MCF 10A (cell line): ENCODE results near the gene ALS2CL. TPM values are rescaled to one million over a fixed set of nuclear protein-coding genes. Genes with fewer than 3 reads are reported as not detected.

ENCODE experiments used
- BruUV-seq: library from RNA; stranded (reverse); fragments of 400-500 nt; replicated peaks from 2 replicates; lab custom pipeline; 2021; lab: Mats Ljungman, UMichigan
- CTCF ChIA-PET: fragments of 300-600 bp; sonication (Branson Sonifier 250); formaldehyde crosslinking; extraction: SDS; loops from one replicate; lab custom pipeline; 2021; ENCODE audit warnings: antibody characterized with exemption, inconsistent platforms; lab: Yijun Ruan, JAX
- POLR2A ChIA-PET: fragments of 300-600, 350-650 bp; sonication (Branson Sonifier 250); formaldehyde crosslinking; extraction: SDS; loops from one replicate; lab custom pipeline; 2020; ENCODE audit warnings: antibody characterized with exemption, inconsistent platforms; lab: Yijun Ruan, JAX
- DNase-seq: peaks from one replicate; pipeline ENCODE4 v3.0.0-alpha.2; 2018; ENCODE audit not compliant: unreplicated experiment
- H3K27ac Mint-ChIP-seq: one replicate; pipeline ENCODE4 v1.8.0; 2022; ENCODE audit warnings: mild to moderate bottlenecking, low read depth, mixed read lengths; ENCODE audit not compliant: unreplicated experiment
- H3K27me3 Mint-ChIP-seq: one replicate; pipeline ENCODE4 v1.8.0; 2022; ENCODE audit warnings: mixed read lengths; ENCODE audit not compliant: insufficient read depth, unreplicated experiment
- H3K36me3 Mint-ChIP-seq: one replicate; pipeline ENCODE4 v1.8.0; 2022; ENCODE audit warnings: mild to moderate bottlenecking, moderate library complexity, mixed read lengths; ENCODE audit not compliant: insufficient read depth, unreplicated experiment
- H3K4me1 Mint-ChIP-seq: one replicate; pipeline ENCODE4 v1.8.0; 2022; ENCODE audit warnings: mixed read lengths; ENCODE audit not compliant: insufficient read depth, unreplicated experiment
- H3K4me3 Mint-ChIP-seq: one replicate; pipeline ENCODE4 v1.8.0; 2022; ENCODE audit warnings: mild to moderate bottlenecking, moderate library complexity, mixed read lengths; ENCODE audit not compliant: unreplicated experiment
- H3K9me3 Mint-ChIP-seq: one replicate; pipeline ENCODE4 v1.8.0; 2022; ENCODE audit warnings: mixed read lengths; ENCODE audit not compliant: unreplicated experiment
- intact Hi-C: fragments of 100-400 bp; cut with micrococcal nuclease; formaldehyde crosslinking; loops from 2 replicates; pipeline ENCODE4 v1.14.1; 2022
- total RNA-seq: library from RNA; stranded (reverse); gene quantifications from 2 replicates; pipeline ENCODE4 v1.2.3, GENCODE V29; 2022
- TF ChIP-seq, protein P1 (sequence below): fragments of 200-600 bp; IDR thresholded peaks from one replicate; pipeline ENCODE4 v1.8.0; 2022; ENCODE audit warnings: antibody characterized with exemption, mild to moderate bottlenecking; ENCODE audit not compliant: unreplicated experiment

Gene ALS2CL
- total RNA-seq, 1 experiment from 2014 or later: 95.5 TPM

DNA sequence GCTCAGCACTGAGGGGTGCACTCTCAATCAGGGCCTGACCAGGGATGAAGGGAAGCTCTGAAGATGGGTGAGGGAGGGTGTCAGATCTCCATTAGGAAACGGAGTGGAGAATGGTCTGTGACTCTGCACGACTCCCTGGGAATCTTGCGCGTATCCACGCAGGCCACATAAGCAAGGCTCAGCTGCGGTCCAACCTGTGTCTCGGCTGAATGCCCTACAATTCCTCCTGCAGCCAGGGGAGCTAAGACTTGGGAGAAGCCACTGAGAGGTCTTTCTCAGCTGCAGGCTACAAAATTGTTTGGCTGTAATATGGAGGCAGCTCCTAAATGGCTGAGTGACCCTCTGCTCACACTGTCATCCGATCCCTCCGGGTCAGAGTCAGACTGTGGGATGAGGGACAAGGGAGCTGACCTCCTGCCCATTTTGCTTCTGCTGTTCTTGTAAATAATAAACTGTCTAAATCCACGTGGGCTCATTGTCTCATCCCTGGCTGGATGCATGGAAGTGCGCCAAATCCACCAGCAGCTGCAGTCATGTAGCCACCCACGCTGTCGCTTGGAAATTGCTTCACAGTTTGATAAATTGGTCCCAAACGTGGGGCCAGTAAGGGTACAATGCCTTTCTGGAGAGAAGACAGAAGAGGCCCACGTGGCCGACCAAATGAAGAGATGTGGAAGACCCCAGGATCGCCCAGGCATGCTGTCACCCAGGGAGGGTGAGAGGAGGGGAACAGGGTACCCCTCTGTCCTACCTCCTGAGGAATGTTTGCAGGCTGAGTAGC, 30.5 kb downstream of the ALS2CL start:
- H3K27me3 Mint-ChIP-seq: no peaks in the 10 kb centered on the region
- CTCF ChIA-PET: interaction anchor here (0.7 to 5.9 kb wide), 3 partner anchors 174 to 423 kb away, joined by 3 to 42 read pairs (median 3); no protein-coding TSS in a partner anchor
- POLR2A ChIA-PET: interaction anchor here (1.2 kb wide), 1 partner anchor 13 kb away, joined by 3 read pairs; no protein-coding TSS in a partner anchor

DNA sequence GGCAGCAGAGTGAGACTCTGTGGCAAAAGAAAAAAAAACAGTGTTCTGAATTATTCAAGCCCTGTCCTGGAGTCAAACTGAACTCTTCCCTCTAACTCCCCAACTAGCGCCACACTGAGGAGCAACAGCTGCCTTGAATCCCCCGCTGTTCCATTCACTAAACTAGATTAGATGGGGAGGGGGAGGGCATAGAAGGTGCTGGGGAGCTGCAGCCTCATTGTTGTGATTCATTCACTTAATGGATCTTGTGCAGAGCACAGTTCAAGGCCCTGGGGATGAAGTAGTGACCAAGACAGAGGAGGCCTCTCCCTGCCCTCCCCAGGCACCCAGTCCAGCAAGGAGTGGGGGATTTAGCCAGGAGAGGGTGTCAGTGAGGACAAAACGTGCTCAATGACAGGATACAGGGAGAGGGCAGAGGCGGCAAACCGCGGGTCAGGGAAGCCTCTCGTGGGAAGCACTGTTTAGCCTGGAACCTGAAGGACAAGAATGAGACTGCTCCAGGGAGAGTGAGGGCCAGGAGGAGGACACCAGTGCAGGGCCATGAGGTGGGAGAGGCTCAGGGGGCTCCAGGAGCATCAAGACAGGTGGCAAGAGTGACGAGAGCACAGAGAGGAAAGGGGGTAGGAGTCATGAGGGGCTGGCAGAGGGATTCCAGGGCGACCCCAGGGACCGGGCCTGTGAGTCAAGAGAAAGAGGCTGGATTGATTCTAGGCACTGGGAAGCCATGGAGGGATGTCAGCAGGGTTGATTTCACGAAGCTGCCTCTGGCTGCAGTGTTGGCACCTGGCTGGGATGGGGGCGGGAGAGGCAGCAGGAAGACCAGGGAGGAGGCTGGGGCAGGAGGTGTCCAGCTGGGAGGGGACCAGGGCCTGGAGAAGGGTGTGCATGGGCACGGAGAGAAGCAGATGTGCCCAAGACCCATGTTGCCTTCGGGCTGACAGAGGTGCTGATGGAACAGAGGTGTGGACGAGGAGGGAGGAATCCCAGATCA, 31.4 kb downstream of the ALS2CL start:
- no peak overlapping the region for H3K27ac Mint-ChIP-seq
- no peak for DNase-seq
- CTCF ChIA-PET: interaction anchor here (0.7 to 5.9 kb wide), 3 partner anchors 13 to 179 kb away, joined by 4 to 42 read pairs (median 9); no protein-coding TSS in a partner anchor
- H3K9me3 Mint-ChIP-seq: no peaks in the 10 kb centered on the region
- H3K4me3 Mint-ChIP-seq: no peak overlapping the region
- peaks cover 33% of the 10 kb centered on the region for H3K4me1 Mint-ChIP-seq
- H3K27me3 Mint-ChIP-seq: no peaks in the 10 kb centered on the region
- POLR2A ChIA-PET: interaction anchor here (0.6 to 2.6 kb wide), 4 partner anchors 8 to 30 kb away, joined by 3 to 19 read pairs (median 10); partner anchors contain the start of gene ALS2CL
- H3K36me3 Mint-ChIP-seq: no peaks in the 10 kb centered on the region
- intact Hi-C loops: no loop called here
- no TSS peak for BruUV-seq
- TF ChIP-seq, protein P1, sequence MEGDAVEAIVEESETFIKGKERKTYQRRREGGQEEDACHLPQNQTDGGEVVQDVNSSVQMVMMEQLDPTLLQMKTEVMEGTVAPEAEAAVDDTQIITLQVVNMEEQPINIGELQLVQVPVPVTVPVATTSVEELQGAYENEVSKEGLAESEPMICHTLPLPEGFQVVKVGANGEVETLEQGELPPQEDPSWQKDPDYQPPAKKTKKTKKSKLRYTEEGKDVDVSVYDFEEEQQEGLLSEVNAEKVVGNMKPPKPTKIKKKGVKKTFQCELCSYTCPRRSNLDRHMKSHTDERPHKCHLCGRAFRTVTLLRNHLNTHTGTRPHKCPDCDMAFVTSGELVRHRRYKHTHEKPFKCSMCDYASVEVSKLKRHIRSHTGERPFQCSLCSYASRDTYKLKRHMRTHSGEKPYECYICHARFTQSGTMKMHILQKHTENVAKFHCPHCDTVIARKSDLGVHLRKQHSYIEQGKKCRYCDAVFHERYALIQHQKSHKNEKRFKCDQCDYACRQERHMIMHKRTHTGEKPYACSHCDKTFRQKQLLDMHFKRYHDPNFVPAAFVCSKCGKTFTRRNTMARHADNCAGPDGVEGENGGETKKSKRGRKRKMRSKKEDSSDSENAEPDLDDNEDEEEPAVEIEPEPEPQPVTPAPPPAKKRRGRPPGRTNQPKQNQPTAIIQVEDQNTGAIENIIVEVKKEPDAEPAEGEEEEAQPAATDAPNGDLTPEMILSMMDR: no peak

More for the DNA sequence above, 30.5 kb downstream of the ALS2CL start:
- Mint-ChIP-seq H3K36me3 (peaks cover 4% of the 10 kb centered on the region), H3K4me3 (no peak overlapping the region), H3K4me1 (peaks cover 33% of the 10 kb centered on the region), H3K27ac (no peak overlapping the region), H3K9me3 (no peaks in the 10 kb centered on the region)
- no peak for DNase-seq
- intact Hi-C loops: no loop called here
- TF ChIP-seq, protein P1: no peak
- BruUV-seq: no TSS peak

DNA sequence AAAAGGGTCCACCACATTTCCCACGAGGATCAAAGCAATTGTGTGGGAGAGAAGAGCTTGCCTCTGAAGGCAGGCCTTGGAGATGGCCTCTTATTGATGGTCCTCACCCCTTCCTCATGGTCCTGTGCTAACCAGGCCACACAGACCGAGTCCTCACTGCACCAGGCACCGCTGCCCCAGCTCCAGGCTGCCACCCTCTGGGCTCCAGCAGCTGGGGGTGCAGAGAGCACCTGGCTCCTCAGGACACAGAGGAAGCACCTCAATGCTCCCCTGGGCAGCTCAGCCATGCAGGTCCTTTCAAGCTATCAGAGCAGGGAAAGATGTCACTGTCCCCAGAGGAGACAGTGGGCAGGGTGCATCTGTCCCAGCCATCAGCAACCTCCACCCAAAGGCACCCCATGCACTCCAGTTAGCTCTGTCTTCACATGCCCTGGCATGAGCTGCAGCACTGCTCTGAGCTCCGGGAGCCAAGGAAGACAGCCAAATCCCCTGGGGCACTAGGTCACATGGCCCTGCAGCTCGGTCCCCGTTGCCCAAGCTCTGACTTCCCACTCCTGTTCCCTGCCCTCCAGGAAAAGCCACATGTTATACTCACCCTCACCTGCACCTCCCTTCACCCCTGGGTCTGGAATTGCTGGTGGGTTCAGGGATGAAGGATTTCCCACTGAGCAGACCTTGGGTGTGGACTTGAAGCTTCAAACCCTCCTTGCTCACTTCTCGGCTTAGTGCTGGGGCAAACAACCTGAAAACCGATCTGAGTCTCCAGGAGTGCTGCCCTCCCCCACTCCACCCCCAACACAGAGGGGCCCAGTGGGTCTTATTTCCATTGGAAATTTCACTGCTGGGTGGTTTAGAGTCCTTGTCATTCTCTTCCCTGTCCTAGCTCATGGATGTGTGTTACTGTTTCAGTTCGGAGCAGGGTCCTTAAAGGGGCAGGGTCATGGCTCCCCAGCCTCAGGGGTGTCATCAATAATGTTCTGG, 32.6 kb downstream of the ALS2CL start:
- BruUV-seq: no TSS peak
- peak; percentile 60 for DNase-seq
- Mint-ChIP-seq H3K27me3 (no peaks in the 10 kb centered on the region), H3K4me1 (peaks cover 33% of the 10 kb centered on the region), H3K27ac (no peak overlapping the region), H3K36me3 (no peaks in the 10 kb centered on the region), H3K4me3 (no peak overlapping the region), H3K9me3 (no peaks in the 10 kb centered on the region)
- ChIA-PET POLR2A (interaction anchor here (1.1 to 2.6 kb wide), 4 partner anchors 9 to 172 kb away, joined by 4 to 19 read pairs (median 10); partner anchors contain the start of gene ALS2CL), CTCF (interaction anchor here (0.7 to 5.9 kb wide), 10 partner anchors 10 to 197 kb away, joined by 3 to 42 read pairs (median 4); no protein-coding TSS in a partner anchor)
- intact Hi-C loops: no loop called here
- TF ChIP-seq, protein P1: no peak
